ENCODE data around the gene NHLRC4.

DNA sequence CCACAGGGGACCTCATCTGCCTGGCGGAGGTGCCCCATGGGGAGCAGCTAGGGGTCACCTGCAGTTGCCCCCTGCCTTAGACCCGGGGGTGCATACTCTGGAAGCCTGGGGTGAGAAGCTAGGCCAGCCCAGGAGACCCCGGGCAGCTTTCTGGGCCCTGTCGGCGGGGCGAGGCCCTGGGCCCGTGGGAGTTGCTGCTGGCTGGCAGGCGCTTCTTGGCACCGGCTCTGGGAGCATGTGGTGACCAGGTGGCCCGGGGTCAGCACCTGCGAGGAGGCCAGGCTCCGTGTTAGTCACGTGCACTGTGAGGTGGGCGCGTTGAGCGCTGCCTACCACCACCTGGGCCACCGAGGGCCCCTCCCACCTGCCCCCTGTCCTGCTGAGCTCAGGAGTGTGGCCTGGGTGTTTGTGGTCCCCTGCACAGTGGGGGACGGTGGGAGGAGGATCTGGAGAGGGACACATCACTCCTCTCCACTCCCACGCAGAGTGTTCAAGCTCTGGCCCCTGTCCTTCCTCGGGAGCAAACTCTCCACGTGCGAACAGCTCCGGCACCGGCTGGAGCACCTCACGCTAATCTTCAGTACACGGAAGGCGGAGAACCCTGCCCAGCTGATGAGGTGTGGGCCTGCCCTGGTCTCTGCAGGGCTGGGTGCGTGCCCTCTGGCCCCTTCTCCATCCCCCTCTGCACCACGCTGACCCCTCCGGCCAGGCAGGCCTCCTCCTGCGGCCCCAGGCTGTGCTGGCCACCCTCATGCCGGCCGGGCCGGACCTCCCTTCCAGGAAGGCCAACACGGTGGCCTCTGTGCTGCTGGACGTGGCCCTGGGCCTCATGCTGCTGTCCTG is 8.8 kb downstream of the NHLRC4 start:
- TF ChIP-seq CTCF (IDR thresholded peaks at IDR 0.05), result no peak
- TF ChIP-seq POLR2A (IDR thresholded peaks at IDR 0.05), result no peak
